Activated CD4-positive, alpha-beta T cell treated with anti-CD3 and anti-CD28 coated beads, Interleukin-2, amount 10 ng/mL, durations not matched to agents 24 days and 14 days (primary cell): ENCODE results near the gene SUGCT. TPM values are rescaled to one million over a fixed set of nuclear protein-coding genes. Genes with fewer than 3 reads are reported as not detected.
"Not testable (repeated sequence)": the region's sequence is repeated elsewhere in the genome, so short reads cannot be mapped to it uniquely, and the experiment has no call there.

Experiments
- DNase-seq: peaks from one replicate; pipeline ENCODE4 v3.0.0; 2022
- H3K27ac Mint-ChIP-seq: one replicate; pipeline ENCODE4 v1.8.0; 2022; ENCODE audit warnings: mild to moderate bottlenecking, mixed read lengths
- H3K27me3 Mint-ChIP-seq: one replicate; pipeline ENCODE4 v1.8.0; 2022; ENCODE audit warnings: mixed read lengths
- H3K36me3 Mint-ChIP-seq: one replicate; pipeline ENCODE4 v1.8.0; 2022; ENCODE audit warnings: low read depth, mild to moderate bottlenecking, mixed read lengths
- H3K4me1 Mint-ChIP-seq: one replicate; pipeline ENCODE4 v1.8.0; 2021; ENCODE audit warnings: mixed read lengths
- H3K4me3 Mint-ChIP-seq: one replicate; pipeline ENCODE4 v1.8.0; 2022; ENCODE audit warnings: mild to moderate bottlenecking, moderate library complexity, mixed read lengths
- H3K9me3 Mint-ChIP-seq: one replicate; pipeline ENCODE4 v1.8.0; 2021; ENCODE audit warnings: mixed read lengths
- intact Hi-C: fragments of 100-400 bp; cut with micrococcal nuclease; formaldehyde crosslinking; loops from one replicate; pipeline ENCODE4 v1.15.1; 2023
- total RNA-seq: library from RNA; stranded (reverse); gene quantifications from 2 replicates; pipeline ENCODE4 v1.2.3, GENCODE V29; 2022

The SUGCT gene
- total RNA-seq, 1 donor from 2014 or later: 0.91 TPM

DNA sequence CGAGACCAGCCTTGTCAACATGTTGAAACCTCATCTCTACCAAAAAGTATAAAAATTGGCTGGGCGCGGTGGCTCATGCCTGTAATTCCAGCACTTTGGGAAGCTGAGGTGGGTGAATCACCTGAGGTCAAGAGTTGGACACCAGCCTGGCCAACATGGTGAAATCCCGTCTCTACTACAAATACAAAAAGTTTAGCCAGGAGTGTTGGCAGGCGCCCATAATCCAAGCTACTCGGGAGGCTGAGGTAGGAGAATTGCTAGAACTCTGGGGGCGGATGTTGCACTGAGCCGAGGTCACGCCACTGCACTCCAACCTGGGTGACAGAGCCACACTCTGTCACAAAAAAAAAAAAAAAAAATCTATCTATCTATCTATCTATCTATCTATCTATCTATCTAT is 279.9 kb downstream of the SUGCT start:
- H3K27ac Mint-ChIP-seq, H3K27me3 Mint-ChIP-seq, H3K4me3 Mint-ChIP-seq, intact Hi-C loops, H3K4me1 Mint-ChIP-seq, H3K9me3 Mint-ChIP-seq, H3K36me3 Mint-ChIP-seq, DNase-seq: not testable (repeated sequence)

DNA sequence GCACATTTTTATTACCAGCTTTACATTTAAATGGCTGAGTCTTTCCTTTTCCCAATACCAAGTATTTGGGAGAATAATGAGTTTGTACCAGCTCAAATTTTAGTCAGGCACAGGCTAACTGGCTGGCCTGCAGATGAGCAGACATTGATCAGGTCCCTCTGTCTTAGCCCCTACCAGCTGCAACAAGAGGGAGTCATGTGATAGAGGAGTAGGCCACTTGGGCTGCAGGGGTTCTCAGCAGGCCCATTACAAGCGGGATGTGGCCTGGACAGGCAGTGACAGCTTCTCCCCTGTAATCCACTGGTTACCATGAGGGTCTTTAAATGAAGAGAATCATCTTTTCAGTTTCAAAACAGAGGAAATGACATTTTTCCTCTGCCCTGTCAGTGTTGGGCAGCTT is 283.6 kb downstream of the SUGCT start:
- H3K27me3 Mint-ChIP-seq: no peaks in the 10 kb centered on the region
- no peak overlapping the region for H3K4me3 Mint-ChIP-seq
- no peaks in the 10 kb centered on the region for H3K9me3 Mint-ChIP-seq
- intact Hi-C loops: no loop called here
- H3K27ac Mint-ChIP-seq: no peak overlapping the region
- no peaks in the 10 kb centered on the region for H3K4me1 Mint-ChIP-seq
- no peak for DNase-seq
- no peaks in the 10 kb centered on the region for H3K36me3 Mint-ChIP-seq

DNA sequence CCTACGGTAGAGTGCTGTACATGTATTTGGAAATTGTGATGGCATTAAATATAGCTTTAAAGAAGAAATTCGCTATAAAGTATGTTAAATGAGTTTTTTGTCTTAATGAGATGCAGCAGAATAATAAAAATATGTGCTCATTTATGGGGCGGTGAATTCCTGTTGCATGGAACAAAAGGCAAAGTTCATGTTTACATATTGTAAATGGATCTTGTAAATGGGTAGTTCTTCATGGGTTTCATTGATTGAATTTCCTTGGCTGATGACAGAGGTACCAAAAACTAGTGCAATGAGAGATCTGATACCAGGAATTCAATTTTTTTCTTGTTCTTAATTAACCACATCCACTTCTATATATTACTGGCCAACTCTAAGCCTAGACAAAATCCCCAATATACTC is 284.2 kb downstream of the SUGCT start:
- intact Hi-C loops: no loop called here
- Mint-ChIP-seq H3K4me3 (no peak overlapping the region), H3K27me3 (no peaks in the 10 kb centered on the region), H3K27ac (no peak overlapping the region), H3K9me3 (no peaks in the 10 kb centered on the region), H3K36me3 (no peaks in the 10 kb centered on the region), H3K4me1 (no peaks in the 10 kb centered on the region)
- DNase-seq: no peak

DNA sequence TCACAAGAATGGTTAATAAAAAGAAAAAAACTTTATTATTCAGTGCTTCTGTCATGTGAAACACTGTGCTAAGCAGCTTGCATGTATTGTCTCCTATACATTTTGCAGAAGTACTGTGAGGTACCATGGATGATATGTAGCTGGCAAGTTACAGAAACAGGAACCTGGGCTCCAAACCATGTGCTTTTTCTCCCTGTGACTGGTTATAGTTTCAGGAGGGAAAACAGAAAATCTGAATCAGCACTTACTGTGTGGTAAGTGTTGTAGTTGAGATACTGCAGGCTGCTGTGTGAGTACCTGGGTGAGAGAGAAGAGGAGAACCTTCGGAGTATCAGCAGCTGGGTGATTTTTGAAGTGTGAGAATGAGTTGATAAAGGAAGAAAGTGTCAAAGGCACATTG is 285.0 kb downstream of the SUGCT start:
- no peaks in the 10 kb centered on the region for H3K9me3 Mint-ChIP-seq
- no peaks in the 10 kb centered on the region for H3K27me3 Mint-ChIP-seq
- H3K27ac Mint-ChIP-seq: no peak overlapping the region
- intact Hi-C loops: no loop called here
- no peaks in the 10 kb centered on the region for H3K36me3 Mint-ChIP-seq
- no peak for DNase-seq
- no peaks in the 10 kb centered on the region for H3K4me1 Mint-ChIP-seq
- H3K4me3 Mint-ChIP-seq: no peak overlapping the region

DNA sequence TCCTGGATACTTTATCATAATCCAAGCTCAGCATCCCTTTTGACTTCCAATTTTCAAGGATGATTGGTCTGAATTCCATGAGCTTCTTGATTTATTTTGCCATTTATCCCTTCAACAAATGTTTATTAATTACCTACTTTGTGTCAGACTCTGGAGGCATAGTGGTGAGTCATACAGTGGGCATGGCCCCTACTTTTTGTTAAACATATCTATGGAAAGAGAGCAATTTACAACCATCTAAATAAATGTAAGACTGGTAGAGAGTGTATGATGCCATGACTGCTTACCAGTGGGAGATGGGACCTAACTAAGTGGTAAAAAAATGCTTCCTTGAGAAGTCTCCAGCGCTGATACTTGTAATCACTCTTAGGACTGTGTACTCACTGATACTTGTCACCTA is 286.6 kb downstream of the SUGCT start:
- Mint-ChIP-seq H3K4me1 (no peaks in the 10 kb centered on the region), H3K9me3 (no peaks in the 10 kb centered on the region), H3K4me3 (no peak overlapping the region), H3K36me3 (no peaks in the 10 kb centered on the region), H3K27ac (no peak overlapping the region), H3K27me3 (no peaks in the 10 kb centered on the region)
- intact Hi-C loops: no loop called here
- DNase-seq: no peak

DNA sequence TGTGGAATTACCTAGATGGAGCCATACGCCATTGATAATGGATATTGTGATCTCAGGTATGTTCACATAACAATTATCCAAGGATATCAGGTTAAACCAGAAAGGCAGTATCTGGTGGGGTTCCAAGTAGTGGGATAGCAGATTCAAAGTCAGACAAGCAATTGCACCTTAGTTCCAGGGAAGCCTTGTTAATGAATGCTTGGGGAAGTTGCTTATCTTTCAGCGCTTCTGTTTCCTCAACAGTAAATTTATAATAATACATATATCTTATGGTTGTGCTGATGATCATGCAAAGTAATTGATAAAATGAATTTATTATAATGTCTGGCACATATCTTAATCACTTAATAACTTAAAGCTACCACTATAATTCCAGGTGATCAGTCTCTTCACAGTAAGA is 290.9 kb downstream of the SUGCT start:
- H3K4me3 Mint-ChIP-seq: no peak overlapping the region

DNA sequence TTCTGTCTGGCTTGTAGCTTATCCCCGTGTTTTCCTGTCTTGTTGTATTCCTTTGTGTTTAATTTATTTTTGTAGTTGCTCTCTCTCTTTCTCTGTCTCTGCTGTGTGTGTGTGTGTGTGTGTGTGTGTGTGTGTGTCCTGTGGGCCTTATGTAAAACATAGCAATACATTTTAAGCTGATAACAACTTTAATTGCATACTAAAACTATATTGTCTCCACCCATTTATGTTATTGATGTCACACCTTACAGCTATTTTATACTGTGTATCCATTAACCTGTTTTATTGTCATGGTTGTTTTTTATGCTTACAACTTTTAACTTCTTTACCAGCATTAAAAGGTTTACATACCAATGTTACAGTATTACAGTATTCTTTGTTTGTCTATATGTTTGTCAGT is 293.6 kb downstream of the SUGCT start:
- no peaks in the 10 kb centered on the region for H3K27me3 Mint-ChIP-seq
- H3K27ac Mint-ChIP-seq: no peak overlapping the region
- DNase-seq: no peak
- no peaks in the 10 kb centered on the region for H3K4me1 Mint-ChIP-seq
- H3K4me3 Mint-ChIP-seq: no peak overlapping the region
- H3K9me3 Mint-ChIP-seq: peaks cover 3% of the 10 kb centered on the region
- H3K36me3 Mint-ChIP-seq: no peaks in the 10 kb centered on the region
- intact Hi-C loops: no loop called here

More for the DNA sequence above, 290.9 kb downstream of the SUGCT start:
- H3K4me1 Mint-ChIP-seq: no peaks in the 10 kb centered on the region
- H3K36me3 Mint-ChIP-seq: no peaks in the 10 kb centered on the region
- no peak overlapping the region for H3K27ac Mint-ChIP-seq
- no peaks in the 10 kb centered on the region for H3K27me3 Mint-ChIP-seq
- H3K9me3 Mint-ChIP-seq: no peaks in the 10 kb centered on the region
- DNase-seq: no peak
- intact Hi-C loops: no loop called here

DNA sequence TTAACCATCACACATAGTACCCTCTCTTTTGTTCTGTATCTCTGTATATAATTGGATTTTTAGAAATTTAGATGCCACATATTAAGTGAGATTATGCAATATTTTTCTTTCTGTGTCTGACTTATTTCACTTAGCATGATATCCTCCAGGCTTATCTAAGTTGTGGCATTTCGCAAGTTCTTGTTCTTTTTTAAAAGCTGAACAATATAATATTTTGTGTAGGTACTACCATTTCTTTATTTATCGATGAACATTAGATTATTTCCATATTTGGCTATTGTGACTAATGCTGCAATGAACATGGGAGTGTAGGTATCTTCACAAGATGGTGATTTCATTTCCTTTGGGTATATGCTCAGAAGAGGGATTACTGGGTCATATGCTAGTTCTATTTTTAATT is 295.0 kb downstream of the SUGCT start:
- H3K9me3 Mint-ChIP-seq: peaks cover 3% of the 10 kb centered on the region
- no peak overlapping the region for H3K27ac Mint-ChIP-seq
- no peaks in the 10 kb centered on the region for H3K4me1 Mint-ChIP-seq
- H3K36me3 Mint-ChIP-seq: no peaks in the 10 kb centered on the region
- intact Hi-C loops: no loop called here
- H3K4me3 Mint-ChIP-seq: no peak overlapping the region
- no peaks in the 10 kb centered on the region for H3K27me3 Mint-ChIP-seq
- no peak for DNase-seq

DNA sequence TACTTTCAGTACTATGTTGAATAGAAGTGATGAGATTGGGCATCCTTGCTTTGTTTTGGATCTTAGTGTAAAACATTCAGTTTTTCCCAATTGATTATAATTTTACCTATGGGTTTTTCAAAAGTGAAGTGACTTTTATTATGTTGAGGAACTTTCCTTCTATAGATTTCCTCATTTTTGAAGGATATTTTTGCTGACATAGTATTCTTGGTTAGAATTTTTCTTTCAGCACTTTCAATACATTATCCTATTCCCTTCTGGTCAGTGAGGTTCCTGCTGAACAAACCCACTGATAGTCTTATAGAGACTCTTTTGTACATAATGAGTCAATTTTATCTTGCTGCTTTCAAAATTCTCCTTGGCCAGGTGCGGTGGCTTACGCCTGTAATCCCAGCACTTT is 297.2 kb downstream of the SUGCT start:
- intact Hi-C loops: no loop called here
- Mint-ChIP-seq H3K27ac (no peak overlapping the region), H3K9me3 (peaks cover 3% of the 10 kb centered on the region), H3K36me3 (no peaks in the 10 kb centered on the region), H3K4me3 (no peak overlapping the region), H3K27me3 (no peaks in the 10 kb centered on the region), H3K4me1 (no peaks in the 10 kb centered on the region)
- DNase-seq: no peak

DNA sequence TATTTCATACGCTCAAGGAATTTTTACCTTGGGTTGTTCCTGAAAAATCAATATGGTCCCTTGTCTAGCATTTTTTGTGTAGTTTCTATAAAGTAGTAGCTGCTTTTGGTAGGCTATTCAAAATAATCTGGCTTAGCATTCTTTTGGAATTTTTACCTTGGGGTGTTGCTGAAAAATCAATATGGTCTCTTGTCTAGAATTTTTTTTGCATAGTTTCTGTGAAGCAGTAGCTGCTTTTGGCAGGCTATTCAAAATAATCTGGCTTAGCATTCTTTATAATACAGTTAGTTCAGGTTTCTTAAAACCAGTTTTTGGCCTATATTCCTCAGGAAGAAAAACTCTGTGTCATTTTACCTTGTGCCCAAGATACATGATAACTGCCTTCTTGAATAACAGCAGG is 301.9 kb downstream of the SUGCT start:
- no peak for DNase-seq
- Mint-ChIP-seq H3K27ac (no peak overlapping the region), H3K4me1 (no peaks in the 10 kb centered on the region), H3K9me3 (peaks cover 7% of the 10 kb centered on the region), H3K4me3 (no peak overlapping the region), H3K27me3 (no peaks in the 10 kb centered on the region), H3K36me3 (no peaks in the 10 kb centered on the region)
- intact Hi-C loops: no loop called here

DNA sequence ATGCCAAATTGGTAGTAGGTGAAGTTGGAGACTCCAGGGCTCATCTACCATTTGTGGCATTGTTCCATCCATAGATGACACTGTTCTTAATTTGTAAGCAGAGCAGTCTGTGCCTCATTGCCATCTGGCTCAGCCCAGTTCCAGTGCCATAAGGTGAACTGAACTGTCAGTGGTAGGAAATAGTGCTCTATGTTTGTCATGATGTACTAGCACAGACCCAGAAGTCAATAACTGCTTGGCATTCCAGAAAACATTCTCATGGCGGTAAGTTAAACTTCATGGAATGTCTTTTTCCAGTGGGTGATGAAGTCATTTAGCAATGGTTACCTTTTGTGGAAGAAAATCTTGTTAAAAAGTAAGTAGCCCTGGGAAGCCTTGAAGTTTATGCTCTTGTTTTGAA is 302.7 kb downstream of the SUGCT start:
- Mint-ChIP-seq H3K4me3 (no peak overlapping the region), H3K27ac (no peak overlapping the region), H3K9me3 (peaks cover 8% of the 10 kb centered on the region), H3K4me1 (no peaks in the 10 kb centered on the region), H3K27me3 (no peaks in the 10 kb centered on the region), H3K36me3 (no peaks in the 10 kb centered on the region)
- DNase-seq: peak; percentile 14
- intact Hi-C loops: no loop called here

DNA sequence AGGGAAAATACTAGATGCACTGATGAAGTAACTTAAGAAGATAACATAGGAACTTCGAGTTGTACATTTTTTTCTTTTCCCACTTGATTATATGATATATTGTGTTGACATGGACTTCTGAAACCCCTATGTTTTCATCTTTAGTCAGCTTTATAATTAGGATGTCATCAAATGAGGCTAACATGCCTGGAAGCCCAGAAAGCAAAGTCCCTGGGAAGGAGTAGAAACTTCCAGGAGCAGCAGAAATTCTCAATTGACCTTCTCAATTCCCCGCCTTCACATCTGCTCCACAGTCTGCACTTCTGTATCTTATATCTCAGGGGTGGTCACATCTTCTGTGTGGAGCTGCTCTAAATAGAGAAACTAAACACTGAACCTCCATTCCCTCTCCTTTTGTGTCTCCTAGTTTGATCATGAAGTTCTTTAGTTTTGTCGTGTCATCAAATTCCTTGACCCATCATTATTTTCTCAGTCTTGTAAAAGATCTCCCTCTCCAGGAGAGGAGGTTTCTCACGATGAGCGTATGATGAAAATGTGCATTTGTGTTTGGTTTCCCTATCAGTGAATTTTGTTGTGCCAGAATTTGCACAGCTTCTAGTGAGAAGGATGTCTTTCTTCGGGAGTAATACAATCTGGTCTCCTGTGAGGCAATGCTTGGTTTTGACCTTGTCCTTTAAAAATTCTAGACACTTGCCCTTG is 303.3 kb downstream of the SUGCT start:
- Mint-ChIP-seq H3K9me3 (peaks cover 4% of the 10 kb centered on the region), H3K36me3 (no peaks in the 10 kb centered on the region), H3K27ac (no peak overlapping the region), H3K4me3 (no peak overlapping the region), H3K27me3 (no peaks in the 10 kb centered on the region), H3K4me1 (no peaks in the 10 kb centered on the region)
- intact Hi-C loops: no loop called here
- no peak for DNase-seq

DNA sequence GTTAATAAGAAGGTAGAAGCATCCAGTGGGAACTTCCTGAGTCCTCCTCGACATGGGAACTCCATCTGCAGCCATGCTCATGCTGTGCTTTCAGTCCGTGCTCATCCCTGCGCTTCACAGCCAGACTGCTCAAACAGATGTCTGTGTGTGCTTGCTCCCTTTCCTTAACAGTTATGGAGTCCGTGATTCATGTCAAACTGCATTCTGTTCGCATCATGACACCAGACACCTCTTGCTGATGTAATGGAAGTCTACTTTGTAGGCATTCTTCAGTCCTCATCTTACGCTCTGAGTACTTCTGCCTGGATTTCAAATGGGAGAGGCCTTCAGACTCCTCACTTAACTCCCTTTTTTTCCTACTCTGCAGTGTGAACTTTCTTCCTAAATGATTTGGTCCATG is 304.9 kb downstream of the SUGCT start:
- no peak for DNase-seq
- Mint-ChIP-seq H3K27ac (no peak overlapping the region), H3K4me3 (no peak overlapping the region), H3K9me3 (peaks cover 4% of the 10 kb centered on the region), H3K27me3 (no peaks in the 10 kb centered on the region), H3K36me3 (no peaks in the 10 kb centered on the region), H3K4me1 (no peaks in the 10 kb centered on the region)
- intact Hi-C loops: no loop called here

DNA sequence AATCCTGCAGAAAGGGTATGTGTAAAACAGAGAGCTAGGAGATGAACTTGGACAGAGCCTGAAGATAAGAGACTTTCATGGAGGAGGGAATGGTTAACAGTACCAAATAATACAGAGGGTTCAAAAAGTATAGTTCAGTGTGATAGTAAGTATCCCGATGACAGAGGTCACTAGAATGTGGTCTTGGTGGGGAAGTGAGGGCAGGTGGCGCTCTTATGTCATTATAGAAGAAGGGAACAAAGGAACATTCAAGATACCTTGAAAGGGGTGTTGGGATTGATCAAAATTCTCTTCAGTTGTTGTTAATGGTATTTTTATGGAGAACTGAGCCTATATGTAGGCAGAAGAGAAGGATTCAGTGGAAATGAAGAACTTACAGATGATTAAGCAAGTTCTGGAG is 312.5 kb downstream of the SUGCT start:
- Mint-ChIP-seq H3K27me3 (no peaks in the 10 kb centered on the region), H3K36me3 (no peaks in the 10 kb centered on the region), H3K4me1 (no peaks in the 10 kb centered on the region), H3K4me3 (no peak overlapping the region), H3K9me3 (peaks cover 3% of the 10 kb centered on the region), H3K27ac (no peak overlapping the region)
- intact Hi-C loops: no loop called here
- no peak for DNase-seq

DNA sequence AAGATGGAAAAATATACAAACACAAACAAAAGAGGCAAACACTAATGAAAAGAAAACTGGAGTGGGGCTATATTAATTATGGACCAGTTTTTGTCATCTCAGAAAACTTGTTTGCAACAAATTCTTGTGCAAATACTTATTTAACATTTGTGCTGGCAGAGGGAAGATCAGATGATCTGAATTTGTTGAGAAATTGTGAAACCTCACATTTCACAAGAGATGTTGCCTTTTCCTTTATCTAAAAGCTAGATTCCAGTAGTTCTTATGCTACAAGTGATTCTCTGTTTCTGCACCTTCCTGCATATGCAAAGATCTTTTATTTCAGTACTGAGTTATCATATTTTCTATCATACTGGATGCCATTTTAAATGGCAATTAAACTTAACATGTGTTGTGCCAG is 320.7 kb downstream of the SUGCT start:
- H3K9me3 Mint-ChIP-seq: no peaks in the 10 kb centered on the region
- no peaks in the 10 kb centered on the region for H3K36me3 Mint-ChIP-seq
- no peak overlapping the region for H3K4me3 Mint-ChIP-seq
- intact Hi-C loops: no loop called here
- H3K27me3 Mint-ChIP-seq: no peaks in the 10 kb centered on the region
- no peaks in the 10 kb centered on the region for H3K4me1 Mint-ChIP-seq
- H3K27ac Mint-ChIP-seq: no peak overlapping the region
- no peak for DNase-seq
